CD4-positive, alpha-beta memory T cell (primary cell): Measurements from ENCODE around the gene RAD52. TPM values are rescaled to one million over a fixed set of nuclear protein-coding genes. Genes with fewer than 3 reads are reported as not detected.
"Not testable (repeated sequence)": the region's sequence is repeated elsewhere in the genome, so short reads cannot be mapped to it uniquely, and the experiment has no call there.

ENCODE experiments used
- CTCF ChIA-PET: fragments of 350-600 bp; sonication (Branson Sonifier 250); formaldehyde crosslinking; loops from one replicate; lab custom pipeline; 2021; ENCODE audit warnings: inconsistent platforms; ENCODE audit not compliant: partially characterized antibody; lab: Charles Lee
- POLR2A ChIA-PET: fragments of 350-600 bp; sonication (Branson Sonifier 250); formaldehyde crosslinking; loops from one replicate; lab custom pipeline; 2021; ENCODE audit not compliant: partially characterized antibody; lab: Charles Lee
- DNase-seq, 5 donors: peaks; one replicate each; pipeline versions ENCODE4 v3.0.0 to v3.0.0-alpha.2; 2020 to 2022; ENCODE audit warnings: mixed read lengths in 1 of 5
- H3K27ac ChIP-seq: one replicate; pipeline ENCODE4 v1.7.0; 2013; ENCODE audit warnings: low read depth, low read length
- H3K27me3 ChIP-seq: 2 replicates; pipeline ENCODE4 v1.7.0; 2013; ENCODE audit warnings: mild to moderate bottlenecking, low read length, moderate library complexity; ENCODE audit not compliant: insufficient read depth
- H3K36me3 ChIP-seq: 2 replicates; pipeline ENCODE4 v1.7.0; 2013; ENCODE audit warnings: mild to moderate bottlenecking, low read length, moderate library complexity; ENCODE audit not compliant: insufficient read depth
- H3K4me1 ChIP-seq: 2 replicates; pipeline ENCODE4 v1.7.0; 2013; ENCODE audit warnings: mild to moderate bottlenecking, low read length, moderate library complexity; ENCODE audit not compliant: insufficient read depth
- H3K4me3 ChIP-seq, 2 donors: one replicate each; pipeline ENCODE4 v1.7.0; 2013; ENCODE audit warnings: low read length in 2 of 2, mild to moderate bottlenecking in 1 of 2
- H3K9me3 ChIP-seq, 2 donors: one replicate each; pipeline ENCODE4 v1.7.0; 2013; ENCODE audit warnings: low read length in 2 of 2, control low read depth in 1 of 2; ENCODE audit not compliant: control insufficient read depth in 1 of 2
- H3K27ac Mint-ChIP-seq, 7 donors: one replicate each; pipeline ENCODE4 v1.8.0; 2020 to 2021; ENCODE audit warnings: mixed read lengths in 7 of 7, mild to moderate bottlenecking in 6 of 7, inconsistent platforms in 3 of 7, moderate library complexity in 3 of 7
- H3K27me3 Mint-ChIP-seq, 2 donors: one replicate each; pipeline ENCODE4 v1.8.0; 2020 to 2021; ENCODE audit warnings: mixed read lengths in 2 of 2
- H3K36me3 Mint-ChIP-seq, 2 donors: one replicate each; pipeline ENCODE4 v1.8.0; 2020 to 2021; ENCODE audit warnings: mixed read lengths in 2 of 2, inconsistent platforms in 1 of 2, mild to moderate bottlenecking in 1 of 2
- H3K4me1 Mint-ChIP-seq, 4 donors: one replicate each; pipeline ENCODE4 v1.8.0; 2020 to 2021; ENCODE audit warnings: mixed read lengths in 4 of 4, mild to moderate bottlenecking in 1 of 4
- H3K4me3 Mint-ChIP-seq, 8 donors: one replicate each; pipeline ENCODE4 v1.8.0; 2020 to 2021; ENCODE audit warnings: mixed read lengths in 8 of 8, mild to moderate bottlenecking in 7 of 8, moderate library complexity in 6 of 8, inconsistent platforms in 3 of 8
- H3K9me3 Mint-ChIP-seq, 8 donors: one replicate each; pipeline ENCODE4 v1.8.0; 2020 to 2021; ENCODE audit warnings: mixed read lengths in 8 of 8, mild to moderate bottlenecking in 5 of 8, inconsistent platforms in 3 of 8, moderate library complexity in 1 of 8
- intact Hi-C: fragments of 100-400 bp; cut with micrococcal nuclease; formaldehyde crosslinking; loops from one replicate; pipeline ENCODE4 v1.15.1; 2023
- polyA plus RNA-seq, 2 donors: library from polyadenylated mRNA; unstranded; fragments of 300-500 nt; fragmentation: Illumina TruSeq; gene quantifications; one replicate each; pipeline ENCODE4 v1.2.3, GENCODE V29; 2021
- total RNA-seq, 2 experiments: library from RNA; stranded (reverse); gene quantifications; one replicate each; pipeline ENCODE4 v1.2.3, GENCODE V29; 2021

RAD52 gene
- total and polyA plus RNA-seq, 4 experiments from 2014 or later: 0.26 to 31.5 (median 17.9) TPM

GRCh38 chr12:936377-937345 lies 12.8 kb downstream of the RAD52 start:
- Histone ChIP-seq H3K4me1 (no peaks in the 10 kb centered on the region), H3K9me3 (no peaks in the 10 kb centered on the region), H3K27ac (no peak overlapping the region), H3K4me3 (no peak overlapping the region), H3K27me3 (no peaks in the 10 kb centered on the region), H3K36me3 (peaks cover 3% of the 10 kb centered on the region)
- H3K36me3 Mint-ChIP-seq: peaks cover 33 to 34% of the 10 kb centered on the region in 2 donors
- H3K27ac Mint-ChIP-seq: peak overlapping the region in 1 of 7 donors; percentile 66
- CTCF ChIA-PET: interaction anchor here (3.0 kb wide), 1 partner anchor 12 kb away, joined by 14 read pairs; the partner anchor contains the start of gene RAD52
- no peak for DNase-seq
- peaks cover 0 to 4% (median 0%) of the 10 kb centered on the region in 8 donors for H3K9me3 Mint-ChIP-seq
- intact Hi-C loops: no loop called here
- no peak overlapping the region for H3K4me3 Mint-ChIP-seq
- no peaks in the 10 kb centered on the region for H3K27me3 Mint-ChIP-seq
- POLR2A ChIA-PET: interaction anchor here (1.0 kb wide), 1 partner anchor 12 kb away, joined by 3 read pairs; the partner anchor contains the start of gene RAD52
- H3K4me1 Mint-ChIP-seq: peaks cover 5 to 21% (median 8%) of the 10 kb centered on the region in 4 donors

GRCh38 chr12:935891-936290 lies 13.6 kb downstream of the RAD52 start:
- CTCF ChIA-PET, H3K27me3 ChIP-seq, H3K4me3 ChIP-seq, H3K4me3 Mint-ChIP-seq, H3K27ac ChIP-seq, H3K27me3 Mint-ChIP-seq, H3K9me3 Mint-ChIP-seq, H3K27ac Mint-ChIP-seq, H3K9me3 ChIP-seq, POLR2A ChIA-PET, intact Hi-C loops, H3K4me1 ChIP-seq, DNase-seq: not testable (repeated sequence)
- Mint-ChIP-seq H3K36me3 (peaks cover 33 to 38% of the 10 kb centered on the region in 2 donors), H3K4me1 (peaks cover 5 to 20% (median 8%) of the 10 kb centered on the region in 4 donors)
- peaks cover 11% of the 10 kb centered on the region for H3K36me3 ChIP-seq

GRCh38 chr12:931591-931990 lies 17.9 kb downstream of the RAD52 start:
- peaks cover 31 to 35% of the 10 kb centered on the region in 2 donors for H3K36me3 Mint-ChIP-seq

GRCh38 chr12:931060-931459 lies 18.4 kb downstream of the RAD52 start:
- no peaks in the 10 kb centered on the region for H3K27me3 ChIP-seq
- ChIA-PET CTCF (no interaction called here), POLR2A (no interaction called here)
- H3K27ac ChIP-seq: no peak overlapping the region
- no peaks in the 10 kb centered on the region for H3K27me3 Mint-ChIP-seq
- no peak for DNase-seq
- peaks cover 0 to 4% (median under 1%) of the 10 kb centered on the region in 4 donors for H3K4me1 Mint-ChIP-seq
- intact Hi-C loops: no loop called here
- H3K27ac Mint-ChIP-seq: peak overlapping the region in 2 of 7 donors; percentile 8 to 12
- peaks cover 0 to 2% (median 0%) of the 10 kb centered on the region in 8 donors for H3K9me3 Mint-ChIP-seq
- peaks cover 35 to 37% of the 10 kb centered on the region in 2 donors for H3K36me3 Mint-ChIP-seq
- no peak overlapping the region for H3K4me3 Mint-ChIP-seq
- H3K4me1 ChIP-seq: no peaks in the 10 kb centered on the region
- H3K4me3 ChIP-seq: no peak overlapping the region
- peaks cover 46% of the 10 kb centered on the region for H3K36me3 ChIP-seq
- no peaks in the 10 kb centered on the region for H3K9me3 ChIP-seq

More at GRCh38 chr12:931591-931990, 17.9 kb downstream of the RAD52 start:
- no peak overlapping the region for H3K4me3 ChIP-seq
- no peaks in the 10 kb centered on the region for H3K27me3 ChIP-seq
- CTCF ChIA-PET: no interaction called here
- H3K4me1 ChIP-seq: no peaks in the 10 kb centered on the region
- H3K36me3 ChIP-seq: peaks cover 41% of the 10 kb centered on the region
- no peaks in the 10 kb centered on the region for H3K9me3 ChIP-seq
- peaks cover 0 to 2% (median 0%) of the 10 kb centered on the region in 8 donors for H3K9me3 Mint-ChIP-seq
- H3K27ac ChIP-seq: no peak overlapping the region
- DNase-seq: no peak
- no peak overlapping the region for H3K4me3 Mint-ChIP-seq
- POLR2A ChIA-PET: no interaction called here
- peaks cover 0 to 4% (median under 1%) of the 10 kb centered on the region in 4 donors for H3K4me1 Mint-ChIP-seq
- H3K27ac Mint-ChIP-seq: peak overlapping the region in 4 of 7 donors; percentile 8 to 62 (median 34)
- intact Hi-C loops: no loop called here
- H3K27me3 Mint-ChIP-seq: no peaks in the 10 kb centered on the region

- ChIA-PET CTCF (no interaction called here), POLR2A (no interaction called here)
- H3K27me3 ChIP-seq: no peaks in the 10 kb centered on the region
- peaks cover 0 to 2% (median 0%) of the 10 kb centered on the region in 8 donors for H3K9me3 Mint-ChIP-seq
- no peaks in the 10 kb centered on the region for H3K27me3 Mint-ChIP-seq
- H3K4me3 Mint-ChIP-seq: no peak overlapping the region
- intact Hi-C loops: no loop called here
- H3K36me3 ChIP-seq: peaks cover 52% of the 10 kb centered on the region
- no peaks in the 10 kb centered on the region for H3K9me3 ChIP-seq
- peak overlapping the region in 2 of 7 donors; percentile 25 to 60 for H3K27ac Mint-ChIP-seq
- no peak overlapping the region for H3K27ac ChIP-seq
- peaks cover 40 to 53% of the 10 kb centered on the region in 2 donors for H3K36me3 Mint-ChIP-seq
- peaks cover 0 to 2% (median 0%) of the 10 kb centered on the region in 4 donors for H3K4me1 Mint-ChIP-seq
- no peak for DNase-seq
- no peak overlapping the region for H3K4me3 ChIP-seq
- H3K4me1 ChIP-seq: no peaks in the 10 kb centered on the region
These were observed 22.9 kb downstream of the RAD52 start for GRCh38 chr12:926641-927040.

- no peaks in the 10 kb centered on the region for H3K27me3 Mint-ChIP-seq
- no peaks in the 10 kb centered on the region for H3K9me3 ChIP-seq
- intact Hi-C loops: no loop called here
- CTCF ChIA-PET: no interaction called here
- H3K4me3 ChIP-seq: no peak overlapping the region
- POLR2A ChIA-PET: interaction anchor here (1.1 kb wide), 1 partner anchor 27 kb away, joined by 6 read pairs; the partner anchor contains the start of gene RAD52
- peaks cover 32% of the 10 kb centered on the region for H3K36me3 ChIP-seq
- peak overlapping the region in 2 of 7 donors; percentile 12 to 80 for H3K27ac Mint-ChIP-seq
- H3K36me3 Mint-ChIP-seq: peaks cover 32 to 49% of the 10 kb centered on the region in 2 donors
- no peaks in the 10 kb centered on the region for H3K27me3 ChIP-seq
- no peak for DNase-seq
- H3K4me3 Mint-ChIP-seq: no peak overlapping the region
- peaks cover 0 to 6% (median under 1%) of the 10 kb centered on the region in 4 donors for H3K4me1 Mint-ChIP-seq
- no peaks in the 10 kb centered on the region for H3K4me1 ChIP-seq
- no peaks in the 10 kb centered on the region for H3K9me3 Mint-ChIP-seq
- H3K27ac ChIP-seq: no peak overlapping the region
These were observed 27.2 kb downstream of the RAD52 start for GRCh38 chr12:922285-922684.

GRCh38 chr12:920676-921075 lies 28.8 kb downstream of the RAD52 start:
- H3K36me3 Mint-ChIP-seq: peaks cover 30 to 51% of the 10 kb centered on the region in 2 donors
- no peak for DNase-seq
- no peak overlapping the region for H3K27ac ChIP-seq
- H3K27me3 Mint-ChIP-seq: no peaks in the 10 kb centered on the region
- H3K4me3 Mint-ChIP-seq: no peak overlapping the region
- intact Hi-C loops: no loop called here
- ChIA-PET POLR2A (no interaction called here), CTCF (no interaction called here)
- no peaks in the 10 kb centered on the region for H3K9me3 Mint-ChIP-seq
- no peaks in the 10 kb centered on the region for H3K4me1 ChIP-seq
- peaks cover 32% of the 10 kb centered on the region for H3K36me3 ChIP-seq
- no peaks in the 10 kb centered on the region for H3K9me3 ChIP-seq
- H3K4me3 ChIP-seq: no peak overlapping the region
- peak overlapping the region in 3 of 7 donors; percentile 39 to 71 (median 58) for H3K27ac Mint-ChIP-seq
- H3K27me3 ChIP-seq: no peaks in the 10 kb centered on the region
- peaks cover 0 to 17% (median 2%) of the 10 kb centered on the region in 4 donors for H3K4me1 Mint-ChIP-seq
